Left ventricle myocardium superior (tissue), 1 donor: ENCODE measurements around the gene TCEANC2. TPM values are rescaled to one million over a fixed set of nuclear protein-coding genes. Genes with fewer than 3 reads are reported as not detected.
A peak's percentile ranks its signal among the peaks of the same experiment; 100 is the strongest.
"Not testable (repeated sequence)": the region's sequence is repeated elsewhere in the genome, so short reads cannot be mapped to it uniquely, and the experiment has no call there.

Experiments used
- ATAC-seq: fragments of 200-7000 bp; cut with Tn5 transposase; one replicate; pipeline ENCODE4 v1.9.1; 2020; ENCODE audit warnings: mild to moderate bottlenecking, moderate library complexity
- DNase-seq: peaks from one replicate; pipeline ENCODE4 v3.0.0-alpha.2; 2020
- intact Hi-C: fragments of 100-400 bp; cut with micrococcal nuclease; formaldehyde crosslinking; loops from one replicate; pipeline ENCODE4 v1.11.0; 2022
- total RNA-seq: library from RNA; stranded (reverse); fragmentation: NEBNext Ultra II Directional; extraction: Animal tissue kit (Norgen Biotek cat#: 25700); gene quantifications from one replicate; pipeline ENCODE4 v1.2.1, GENCODE V29; 2021
- donor health status: DM: no; HTN: yes; CAD: no; lungs with severe emphysema.

Gene TCEANC2
- total RNA-seq, 1 donor from 2014 or later = 4.7 TPM

DNA sequence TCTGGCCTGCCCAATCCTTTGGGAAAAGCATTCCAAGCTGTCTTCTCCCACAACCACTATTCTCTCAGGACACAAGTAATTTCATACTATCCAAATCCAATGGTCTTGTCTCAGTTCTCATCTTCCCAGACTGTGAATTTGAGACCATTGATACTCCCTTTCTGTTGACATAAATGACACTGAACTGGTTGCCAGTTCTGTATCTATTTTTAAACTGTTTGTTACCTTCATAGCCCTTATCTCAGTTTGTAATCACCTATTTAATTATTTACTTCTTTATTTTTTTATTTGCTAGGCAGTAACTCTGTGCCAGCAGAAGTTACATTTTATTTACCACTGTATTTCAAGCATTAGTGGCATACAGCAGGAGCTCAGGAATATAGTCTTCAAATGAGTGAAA is 24.0 kb downstream of the TCEANC2 start:
- intact Hi-C loops = no loop called here
- DNase-seq (no peak), ATAC-seq (no peak)

- DNase-seq (no peak), ATAC-seq (no peak)
- intact Hi-C loops = no loop called here
Observed at GRCh38 chr1:54080598-54081049, 27.2 kb downstream of the TCEANC2 start.

- ATAC-seq = peak; percentile 72
- intact Hi-C loops = no loop called here
- DNase-seq = peak; percentile 58
Observed at GRCh38 chr1:54081306-54082270, 28.2 kb downstream of the TCEANC2 start.

GRCh38 chr1:54084794-54085193 is 31.4 kb downstream of the TCEANC2 start:
- no peak for DNase-seq
- intact Hi-C loops = no loop called here
- no peak for ATAC-seq

- intact Hi-C loops = no loop called here
- no peak for ATAC-seq
Observed at GRCh38 chr1:54086754-54087153, 33.3 kb downstream of the TCEANC2 start.

GRCh38 chr1:54088385-54088784 is 35.0 kb downstream of the TCEANC2 start:
- ATAC-seq = no peak
- intact Hi-C loops = no loop called here
- no peak for DNase-seq

More at GRCh38 chr1:54086754-54087153, 33.3 kb downstream of the TCEANC2 start:
- no peak for DNase-seq

DNA sequence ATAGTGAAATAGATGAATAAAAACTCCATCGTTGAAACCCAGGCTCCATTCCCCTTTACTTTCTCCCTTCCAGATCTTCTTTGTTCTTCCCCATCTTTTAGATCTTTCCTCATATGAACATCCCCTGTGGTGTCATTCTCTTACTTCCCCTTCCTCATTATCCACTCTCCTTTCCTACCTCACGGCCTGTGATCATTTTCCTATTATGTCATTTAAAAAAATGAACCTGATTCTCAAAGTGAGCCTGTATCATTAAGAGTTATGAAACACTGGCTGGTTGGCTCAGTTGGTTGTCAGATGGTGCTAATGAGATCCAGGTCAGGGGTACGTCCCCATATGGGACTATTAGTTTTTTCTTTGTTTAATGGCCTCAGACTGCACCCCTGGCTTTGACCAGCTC is 38.3 kb downstream of the TCEANC2 start:
- no peak for DNase-seq
- ATAC-seq = no peak
- intact Hi-C loops = no loop called here

DNA sequence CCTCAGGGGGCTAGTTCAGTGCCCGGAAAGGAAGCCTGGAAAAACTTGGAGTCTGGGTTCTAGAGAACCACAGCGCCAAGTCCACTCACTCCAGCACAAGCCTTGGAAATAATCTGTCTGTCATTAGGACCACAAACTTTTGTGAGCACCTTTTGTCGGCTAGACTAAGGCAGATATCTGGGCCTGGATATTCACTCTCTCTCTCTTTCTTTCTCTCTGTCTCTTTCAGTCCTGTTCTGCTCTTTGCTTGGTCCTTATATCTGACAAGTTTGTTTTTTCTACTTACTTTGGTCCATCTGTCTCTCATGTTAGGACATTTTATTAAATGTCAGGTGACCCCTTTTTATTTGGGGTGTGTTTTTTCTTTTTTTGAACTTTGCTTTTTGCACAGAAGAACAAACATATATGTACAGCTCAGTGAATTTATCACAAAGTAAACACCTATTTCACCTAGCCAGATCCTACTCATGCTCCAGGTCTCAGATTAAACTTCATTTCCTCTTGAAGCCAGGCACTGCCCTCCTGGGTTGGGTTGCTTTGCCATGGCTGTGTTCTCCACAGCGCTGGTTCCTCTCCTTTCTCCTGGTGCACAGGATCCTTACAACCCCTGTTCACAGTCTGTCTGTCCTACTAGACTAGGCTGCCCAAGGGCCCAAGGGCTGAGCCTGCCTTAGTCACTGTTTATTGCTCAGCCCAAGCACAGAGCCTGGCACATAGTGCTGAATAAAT is 40.8 kb downstream of the TCEANC2 start:
- ATAC-seq = no peak
- no peak for DNase-seq
- intact Hi-C loops = no loop called here

DNA sequence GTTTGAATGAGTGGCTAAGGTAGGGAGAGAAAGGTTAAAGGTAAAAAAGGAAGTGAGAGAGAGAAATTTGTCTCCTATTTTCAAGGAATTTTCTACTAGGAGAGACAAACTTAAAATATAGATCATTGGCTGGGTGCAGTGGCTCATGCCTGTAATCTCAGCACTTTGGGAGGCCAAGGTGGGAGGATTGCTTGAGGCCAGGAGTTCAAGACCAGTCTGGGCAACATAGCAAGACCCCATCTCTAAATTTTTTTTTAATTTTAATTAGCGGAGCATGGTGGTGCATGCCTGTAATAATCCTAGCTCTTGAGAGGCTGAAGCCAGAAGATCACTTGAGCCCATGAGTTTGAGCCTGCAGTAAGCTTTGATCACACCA is 41.3 kb downstream of the TCEANC2 start:
- intact Hi-C loops = not testable (repeated sequence)

GRCh38 chr1:54095546-54096226 is 42.3 kb downstream of the TCEANC2 start:
- DNase-seq = no peak
- no peak for ATAC-seq

More for the DNA sequence above, 41.3 kb downstream of the TCEANC2 start:
- ATAC-seq, DNase-seq: not testable (repeated sequence)

DNA sequence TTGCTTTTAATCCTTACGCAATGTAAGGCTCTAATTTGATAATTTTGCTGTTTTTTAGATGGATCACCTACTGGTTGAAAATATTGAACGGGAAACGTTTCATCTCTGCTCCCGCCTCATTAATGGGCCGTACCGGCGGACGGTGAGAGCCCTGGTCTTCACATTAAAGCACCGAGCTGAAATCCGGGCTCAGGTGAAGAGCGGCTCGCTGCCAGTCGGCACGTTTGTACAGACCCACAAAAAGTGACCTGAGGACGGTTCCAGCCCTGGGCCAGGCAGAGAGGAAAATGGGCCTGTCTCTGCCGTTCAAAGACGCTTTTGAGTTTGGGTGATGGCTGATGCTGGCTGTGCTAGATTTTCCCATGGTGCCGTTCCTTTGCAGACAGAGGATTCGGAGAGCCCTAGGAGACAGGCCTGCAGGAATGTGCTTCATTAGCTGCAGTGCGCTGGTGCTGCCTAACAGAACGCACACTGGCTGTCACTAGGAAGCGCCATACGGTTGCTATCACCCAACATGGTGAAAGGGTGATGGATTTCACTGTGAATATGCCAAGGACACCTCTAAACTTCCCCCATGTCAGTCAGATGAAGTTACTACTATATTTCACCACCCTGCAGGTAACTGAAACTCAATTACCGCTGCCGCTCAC is 42.9 kb downstream of the TCEANC2 start:
- intact Hi-C loops = no loop called here
- DNase-seq (no peak), ATAC-seq (no peak)

More at GRCh38 chr1:54095546-54096226, 42.3 kb downstream of the TCEANC2 start:
- intact Hi-C loops = no loop called here

GRCh38 chr1:54096877-54097240 is 43.5 kb downstream of the TCEANC2 start:
- intact Hi-C loops = no loop called here
- ATAC-seq (no peak), DNase-seq (no peak)

- ATAC-seq (no peak), DNase-seq (no peak)
- intact Hi-C loops = no loop called here
Observed at GRCh38 chr1:54099061-54099610, 45.7 kb downstream of the TCEANC2 start.

- DNase-seq (no peak), ATAC-seq (no peak)
- intact Hi-C loops = no loop called here
Observed at GRCh38 chr1:54100500-54100899, 47.1 kb downstream of the TCEANC2 start.

DNA sequence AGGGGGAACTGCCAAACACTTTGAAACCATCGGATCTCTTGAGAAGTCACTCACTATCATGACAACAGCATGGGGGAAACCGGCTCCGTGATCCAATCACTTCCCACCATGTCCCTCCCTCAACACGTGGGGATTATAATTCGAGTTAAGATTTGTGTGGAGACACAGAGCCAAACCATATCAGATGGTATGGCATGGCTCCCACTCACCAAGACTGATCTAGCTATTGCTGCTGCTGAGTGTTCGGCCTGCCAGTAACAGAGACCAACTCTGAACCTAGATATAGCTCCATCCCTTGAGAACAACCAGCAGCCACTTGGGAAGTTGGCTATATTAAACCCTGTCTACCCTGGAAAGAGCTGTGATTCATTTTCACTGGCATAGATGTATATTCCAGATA is 50.0 kb downstream of the TCEANC2 start:
- DNase-seq (no peak), ATAC-seq (no peak)
- intact Hi-C loops = no loop called here

GRCh38 chr1:54104613-54105012 is 51.2 kb downstream of the TCEANC2 start:
- ATAC-seq, DNase-seq, intact Hi-C loops: not testable (repeated sequence)

- no peak for ATAC-seq
- DNase-seq = no peak
- intact Hi-C loops = no loop called here
Observed at GRCh38 chr1:54105080-54105479, 51.7 kb downstream of the TCEANC2 start.

GRCh38 chr1:54105736-54106269 is 52.4 kb downstream of the TCEANC2 start:
- DNase-seq (no peak), ATAC-seq (no peak)
- intact Hi-C loops = no loop called here

GRCh38 chr1:54107131-54107530 is 53.7 kb downstream of the TCEANC2 start:
- DNase-seq = no peak
- intact Hi-C loops = no loop called here
- ATAC-seq = no peak
